Mucosa of stomach (tissue), 1 donor: ENCODE data around the gene MCF2L2.

Experiments
- H3K27me3 ChIP-seq: one replicate; pipeline ENCODE4 v1.7.0; 2013; ENCODE audit warnings: mild to moderate bottlenecking, low read length; ENCODE audit not compliant: control insufficient read depth, insufficient read depth
- H3K36me3 ChIP-seq: one replicate; pipeline ENCODE4 v1.7.0; 2013; ENCODE audit warnings: low read length; ENCODE audit not compliant: control insufficient read depth, insufficient read depth
- H3K4me1 ChIP-seq: one replicate; pipeline ENCODE4 v1.7.0; 2013; ENCODE audit warnings: mild to moderate bottlenecking, low read length; ENCODE audit not compliant: control insufficient read depth, insufficient read depth
- H3K4me3 ChIP-seq: one replicate; pipeline ENCODE4 v1.7.0; 2013; ENCODE audit warnings: low read length
- H3K9ac ChIP-seq: one replicate; pipeline ENCODE4 v1.7.0; 2013; ENCODE audit warnings: mild to moderate bottlenecking, low read length, moderate library complexity
- H3K9me3 ChIP-seq: one replicate; pipeline ENCODE4 v1.7.0; 2013; ENCODE audit warnings: mild to moderate bottlenecking, low read length, moderate library complexity; ENCODE audit not compliant: control insufficient read depth
- donor health status: Pancreatic carcinoma.

MCF2L2 gene

GRCh38 chr3:183275418-183275817, 153.0 kb downstream of the MCF2L2 start:
- H3K36me3 ChIP-seq = no peaks in the 10 kb centered on the region
- no peak overlapping the region for H3K9ac ChIP-seq
- no peaks in the 10 kb centered on the region for H3K9me3 ChIP-seq
- H3K4me3 ChIP-seq = no peak overlapping the region
- H3K27me3 ChIP-seq = no peaks in the 10 kb centered on the region
- peaks cover 29% of the 10 kb centered on the region for H3K4me1 ChIP-seq

- peaks cover 37% of the 10 kb centered on the region for H3K4me1 ChIP-seq
- no peak overlapping the region for H3K9ac ChIP-seq
- H3K27me3 ChIP-seq = no peaks in the 10 kb centered on the region
- no peaks in the 10 kb centered on the region for H3K9me3 ChIP-seq
- H3K36me3 ChIP-seq = no peaks in the 10 kb centered on the region
- H3K4me3 ChIP-seq = no peak overlapping the region
Measured at GRCh38 chr3:183274609-183275008, 153.8 kb downstream of the MCF2L2 start.

GRCh38 chr3:183272791-183273190, 155.6 kb downstream of the MCF2L2 start:
- Histone ChIP-seq H3K9me3 (no peaks in the 10 kb centered on the region), H3K4me1 (peaks cover 55% of the 10 kb centered on the region), H3K36me3 (no peaks in the 10 kb centered on the region), H3K27me3 (no peaks in the 10 kb centered on the region), H3K4me3 (no peak overlapping the region), H3K9ac (no peak overlapping the region)

GRCh38 chr3:183272142-183272541, 156.3 kb downstream of the MCF2L2 start:
- no peaks in the 10 kb centered on the region for H3K36me3 ChIP-seq
- H3K9ac ChIP-seq = no peak overlapping the region
- H3K4me1 ChIP-seq = peaks cover 62% of the 10 kb centered on the region
- H3K4me3 ChIP-seq = no peak overlapping the region
- H3K27me3 ChIP-seq = no peaks in the 10 kb centered on the region
- H3K9me3 ChIP-seq = no peaks in the 10 kb centered on the region

- Histone ChIP-seq H3K9me3 (no peaks in the 10 kb centered on the region), H3K9ac (no peak overlapping the region), H3K27me3 (no peaks in the 10 kb centered on the region), H3K4me1 (peaks cover 67% of the 10 kb centered on the region), H3K4me3 (no peak overlapping the region), H3K36me3 (no peaks in the 10 kb centered on the region)
Measured at GRCh38 chr3:183270344-183270743, 158.1 kb downstream of the MCF2L2 start.

GRCh38 chr3:183269345-183269744, 159.1 kb downstream of the MCF2L2 start:
- H3K9ac ChIP-seq = no peak overlapping the region
- H3K4me1 ChIP-seq = peaks cover 67% of the 10 kb centered on the region
- H3K27me3 ChIP-seq = no peaks in the 10 kb centered on the region
- H3K9me3 ChIP-seq = no peaks in the 10 kb centered on the region
- H3K36me3 ChIP-seq = no peaks in the 10 kb centered on the region
- no peak overlapping the region for H3K4me3 ChIP-seq

- Histone ChIP-seq H3K36me3 (no peaks in the 10 kb centered on the region), H3K9ac (no peak overlapping the region), H3K27me3 (no peaks in the 10 kb centered on the region), H3K4me3 (no peak overlapping the region), H3K9me3 (no peaks in the 10 kb centered on the region), H3K4me1 (peaks cover 73% of the 10 kb centered on the region)
Measured at GRCh38 chr3:183268366-183268765, 160.1 kb downstream of the MCF2L2 start.

- no peak overlapping the region for H3K9ac ChIP-seq
- no peaks in the 10 kb centered on the region for H3K9me3 ChIP-seq
- no peaks in the 10 kb centered on the region for H3K27me3 ChIP-seq
- peaks cover 79% of the 10 kb centered on the region for H3K4me1 ChIP-seq
- no peak overlapping the region for H3K4me3 ChIP-seq
- H3K36me3 ChIP-seq = no peaks in the 10 kb centered on the region
Measured at GRCh38 chr3:183267140-183267539, 161.3 kb downstream of the MCF2L2 start.

GRCh38 chr3:183266454-183266853, 162.0 kb downstream of the MCF2L2 start:
- Histone ChIP-seq H3K4me1 (peaks cover 79% of the 10 kb centered on the region), H3K36me3 (no peaks in the 10 kb centered on the region), H3K4me3 (no peak overlapping the region), H3K9me3 (no peaks in the 10 kb centered on the region), H3K27me3 (no peaks in the 10 kb centered on the region), H3K9ac (no peak overlapping the region)

- no peaks in the 10 kb centered on the region for H3K36me3 ChIP-seq
- peaks cover 81% of the 10 kb centered on the region for H3K4me1 ChIP-seq
- H3K27me3 ChIP-seq = no peaks in the 10 kb centered on the region
- H3K4me3 ChIP-seq = no peak overlapping the region
- peak overlapping the region; percentile 26 for H3K9ac ChIP-seq
- H3K9me3 ChIP-seq = no peaks in the 10 kb centered on the region
Measured at GRCh38 chr3:183265834-183266417, 162.5 kb downstream of the MCF2L2 start.

GRCh38 chr3:183265157-183265642, 163.2 kb downstream of the MCF2L2 start:
- Histone ChIP-seq H3K9ac (peak overlapping the region; percentile 26), H3K9me3 (no peaks in the 10 kb centered on the region), H3K4me3 (no peak overlapping the region), H3K27me3 (no peaks in the 10 kb centered on the region), H3K4me1 (peaks cover 84% of the 10 kb centered on the region), H3K36me3 (no peaks in the 10 kb centered on the region)

GRCh38 chr3:183264268-183264667, 164.2 kb downstream of the MCF2L2 start:
- peaks cover 84% of the 10 kb centered on the region for H3K4me1 ChIP-seq
- H3K9ac ChIP-seq = peak overlapping the region; percentile 26
- H3K9me3 ChIP-seq = no peaks in the 10 kb centered on the region
- H3K4me3 ChIP-seq = no peak overlapping the region
- no peaks in the 10 kb centered on the region for H3K27me3 ChIP-seq
- H3K36me3 ChIP-seq = no peaks in the 10 kb centered on the region
